Stimulated activated CD4-positive, alpha-beta T cell treated with anti-CD3 and anti-CD28 coated beads, Interleukin-1b, Interleukin-23, amount 100 ng/mL, for 48 hours (primary cell): Measurements from ENCODE around the gene KRTAP10-8.
"Not testable (repeated sequence)": the region's sequence is repeated elsewhere in the genome, so short reads cannot be mapped to it uniquely, and the experiment has no call there.

Experiments
- DNase-seq: peaks from one replicate; pipeline ENCODE4 v3.0.0-alpha.2; 2020

KRTAP10-8 gene

GRCh38 chr21:44612029-44612486, at the start of gene KRTAP10-8:
Gene KRTAP10-8 (plus strand): TSS chr21:44612079. CDS start chr21:44612101, 22 bp downstream.
- no peak for DNase-seq

GRCh38 chr21:44564099-44564498, 47.8 kb upstream of the KRTAP10-8 start:
- no peak for DNase-seq

GRCh38 chr21:44564886-44565598, 46.8 kb upstream of the KRTAP10-8 start:
- no peak for DNase-seq

- DNase-seq, result no peak
These were observed 45.5 kb upstream of the KRTAP10-8 start for GRCh38 chr21:44566403-44566802.

- no peak for DNase-seq
These were observed 44.3 kb upstream of the KRTAP10-8 start for GRCh38 chr21:44567481-44568171.

GRCh38 chr21:44568261-44568660, 43.6 kb upstream of the KRTAP10-8 start:
- no peak for DNase-seq

GRCh38 chr21:44568667-44569556, 43.0 kb upstream of the KRTAP10-8 start:
- no peak for DNase-seq

GRCh38 chr21:44569861-44570517, 41.9 kb upstream of the KRTAP10-8 start:
- no peak for DNase-seq

- no peak for DNase-seq
These were observed 40.6 kb upstream of the KRTAP10-8 start for GRCh38 chr21:44571296-44571695.

- no peak for DNase-seq
These were observed 39.8 kb upstream of the KRTAP10-8 start for GRCh38 chr21:44571844-44572782.

- no peak for DNase-seq
These were observed 38.8 kb upstream of the KRTAP10-8 start for GRCh38 chr21:44572959-44573583.

- DNase-seq, result not testable (repeated sequence)
These were observed 38.0 kb upstream of the KRTAP10-8 start, which contains the start of gene KRTAP10-4 for GRCh38 chr21:44573630-44574456. Gene KRTAP10-4 (plus strand): TSS chr21:44573729. CDS start chr21:44573759, 30 bp downstream.

- DNase-seq, result no peak
These were observed 37.2 kb upstream of the KRTAP10-8 start for GRCh38 chr21:44574457-44575306.

GRCh38 chr21:44575307-44576024, 36.4 kb upstream of the KRTAP10-8 start:
- no peak for DNase-seq

- DNase-seq, result no peak
These were observed 35.9 kb upstream of the KRTAP10-8 start for GRCh38 chr21:44576025-44576420.

GRCh38 chr21:44578371-44579055, 33.4 kb upstream of the KRTAP10-8 start:
- DNase-seq, result no peak

GRCh38 chr21:44579056-44579832, 32.6 kb upstream of the KRTAP10-8 start:
- DNase-seq, result no peak
